H4 (cell line): ENCODE data around the gene GPRIN1. TPM values are rescaled to one million over a fixed set of nuclear protein-coding genes. Genes with fewer than 3 reads are reported as not detected.
"Not testable (repeated sequence)": the region's sequence is repeated elsewhere in the genome, so short reads cannot be mapped to it uniquely, and the experiment has no call there.

Experiments
- DNase-seq: peaks from one replicate; pipeline ENCODE4 v3.0.0-alpha.2; 2015; ENCODE audit warnings: low spot score
- total RNA-seq: library from RNA; depleted of rRNA; stranded (reverse); fragments of >200 nt; shearing (Covaris generic); gene quantifications from 2 replicates; pipeline ENCODE4 v1.2.3, GENCODE V29; 2014

Gene GPRIN1
- total RNA-seq, 1 experiment from 2014 or later = 11.7 TPM

DNA sequence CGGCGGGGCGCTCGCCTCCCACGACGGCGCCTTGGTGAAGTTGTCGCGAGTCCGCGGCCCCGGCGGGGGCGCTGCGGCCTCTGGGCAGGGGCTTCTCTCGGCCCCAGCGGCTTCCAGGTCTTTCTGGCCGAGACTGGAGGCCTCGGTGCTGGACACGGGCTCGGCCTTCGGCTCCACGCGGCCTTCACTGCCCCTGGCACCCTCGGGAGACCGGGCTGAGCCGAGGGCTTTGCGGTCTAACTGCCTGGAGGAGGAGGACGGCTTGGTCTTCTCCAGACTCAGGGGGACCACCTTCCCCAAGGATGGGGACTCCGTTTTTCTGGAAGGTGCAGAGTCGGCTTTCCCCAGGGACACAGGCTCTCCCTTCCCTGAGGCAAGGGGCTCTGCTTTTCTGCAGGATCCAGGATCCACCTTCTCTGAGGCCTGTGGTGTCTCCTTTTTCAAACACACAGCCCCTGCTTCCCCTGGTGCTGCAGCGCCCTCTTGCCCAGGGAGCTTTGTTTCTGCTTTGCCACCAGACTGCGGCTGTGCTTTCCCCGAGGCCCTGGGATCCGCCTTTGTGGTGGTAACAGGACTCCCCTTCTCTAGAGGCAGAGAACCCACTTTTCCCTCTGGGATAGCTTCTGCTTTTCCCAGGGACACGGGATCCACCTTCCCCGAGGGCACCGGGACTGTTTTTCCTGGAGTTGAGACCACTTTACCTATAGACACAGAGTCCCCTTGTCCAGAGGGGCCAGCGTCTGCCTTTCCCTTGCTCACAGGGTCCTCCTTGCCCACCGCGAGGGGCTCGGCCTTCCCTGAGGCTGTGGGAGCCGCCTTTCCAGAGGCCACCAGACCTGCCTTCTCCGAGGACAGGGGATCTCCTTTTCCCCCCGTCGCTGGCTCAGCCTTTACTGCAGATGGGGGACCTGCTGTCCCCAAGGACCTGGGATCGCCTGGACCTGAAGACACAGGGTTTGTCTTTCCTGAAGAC is 12.3 kb downstream of the GPRIN1 start:
- DNase-seq = no peak

- no peak for DNase-seq
Observed at GRCh38 chr5:176596689-176597416, 13.1 kb downstream of the GPRIN1 start.

- no peak for DNase-seq
Observed at GRCh38 chr5:176596069-176596644, 13.8 kb downstream of the GPRIN1 start.

GRCh38 chr5:176595386-176595943 is 14.5 kb downstream of the GPRIN1 start:
- DNase-seq = no peak

- DNase-seq = no peak
Observed at GRCh38 chr5:176594554-176594953, 15.4 kb downstream of the GPRIN1 start.

DNA sequence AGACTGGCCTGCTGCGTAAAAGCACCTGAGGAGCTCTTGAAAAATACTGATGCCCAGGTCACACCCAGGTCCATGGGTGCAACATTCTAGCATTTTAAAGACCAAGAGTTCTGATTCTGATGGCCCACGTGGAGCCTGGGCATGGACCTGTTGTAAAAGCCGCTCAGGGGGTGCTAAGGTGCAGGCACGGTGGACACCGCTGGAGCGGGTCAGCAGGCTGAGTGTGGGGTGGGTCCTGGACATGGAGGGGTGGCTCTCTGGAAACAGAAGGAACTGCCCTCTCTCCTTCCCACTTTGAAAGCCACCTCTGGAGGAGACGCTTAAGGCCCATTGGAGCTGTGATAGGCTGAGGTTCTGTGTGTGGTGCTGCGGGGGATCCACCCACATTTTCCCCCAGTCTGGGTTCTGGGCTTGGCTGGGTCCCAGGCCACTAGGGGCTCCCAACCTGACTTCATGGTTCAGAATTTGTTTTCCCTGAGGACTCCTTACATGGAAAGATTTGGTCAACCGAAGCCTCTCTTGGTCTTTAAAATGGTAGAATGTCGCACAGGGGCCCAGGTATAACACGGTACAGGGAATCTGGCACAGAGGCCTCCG is 16.6 kb downstream of the GPRIN1 start:
- no peak for DNase-seq

- no peak for DNase-seq
Observed at GRCh38 chr5:176592573-176592972, 17.4 kb downstream of the GPRIN1 start.

DNA sequence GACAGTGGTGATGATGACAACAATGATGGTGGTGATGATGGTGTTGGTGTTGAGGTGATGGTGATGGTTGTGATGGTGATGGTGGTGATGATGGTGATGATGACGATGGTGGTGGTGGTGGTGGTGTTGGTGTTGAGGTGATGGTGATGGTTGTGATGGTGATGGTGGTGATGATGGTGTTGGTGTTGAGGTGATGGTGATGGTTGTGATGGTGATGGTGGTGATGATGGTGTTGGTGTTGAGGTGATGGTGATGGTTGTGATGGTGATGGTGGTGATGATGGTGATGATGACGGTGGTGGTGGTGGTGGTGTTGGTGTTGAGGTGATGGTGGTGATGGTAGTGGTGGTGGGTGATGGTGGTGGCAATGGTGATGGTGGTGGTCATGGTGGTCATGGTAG is 18.3 kb downstream of the GPRIN1 start:
- not testable (repeated sequence) for DNase-seq

DNA sequence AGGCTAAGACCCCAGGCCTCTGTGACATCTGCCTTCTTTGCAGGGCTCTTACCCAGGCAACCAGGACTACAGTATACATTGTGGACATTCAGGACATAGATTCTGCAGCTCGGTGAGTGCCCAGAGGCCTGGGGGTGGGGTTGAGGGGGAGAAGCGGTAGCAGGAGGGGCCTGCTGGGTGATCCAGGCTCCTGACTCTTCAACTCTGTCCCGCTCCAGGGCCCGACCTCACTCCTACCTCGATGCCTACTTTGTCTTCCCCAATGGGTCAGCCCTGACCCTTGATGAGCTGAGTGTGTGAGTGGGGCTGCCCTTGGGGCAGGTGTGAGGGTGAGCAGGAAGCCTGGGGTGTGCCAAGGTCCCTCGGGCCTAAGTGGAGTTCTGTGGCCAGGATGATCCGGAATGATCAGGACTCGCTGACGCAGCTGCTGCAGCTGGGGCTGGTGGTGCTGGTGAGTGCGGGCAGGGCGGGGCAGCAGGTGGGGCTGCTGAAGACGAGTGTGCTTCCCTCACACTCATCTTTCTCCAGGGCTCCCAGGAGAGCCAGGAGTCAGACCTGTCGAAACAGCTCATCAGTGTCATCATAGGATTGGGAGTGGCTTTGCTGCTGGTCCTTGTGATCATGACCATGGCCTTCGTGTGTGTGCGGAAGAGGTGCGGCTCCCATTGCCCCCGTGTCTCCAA is 19.8 kb downstream of the GPRIN1 start:
- no peak for DNase-seq

DNA sequence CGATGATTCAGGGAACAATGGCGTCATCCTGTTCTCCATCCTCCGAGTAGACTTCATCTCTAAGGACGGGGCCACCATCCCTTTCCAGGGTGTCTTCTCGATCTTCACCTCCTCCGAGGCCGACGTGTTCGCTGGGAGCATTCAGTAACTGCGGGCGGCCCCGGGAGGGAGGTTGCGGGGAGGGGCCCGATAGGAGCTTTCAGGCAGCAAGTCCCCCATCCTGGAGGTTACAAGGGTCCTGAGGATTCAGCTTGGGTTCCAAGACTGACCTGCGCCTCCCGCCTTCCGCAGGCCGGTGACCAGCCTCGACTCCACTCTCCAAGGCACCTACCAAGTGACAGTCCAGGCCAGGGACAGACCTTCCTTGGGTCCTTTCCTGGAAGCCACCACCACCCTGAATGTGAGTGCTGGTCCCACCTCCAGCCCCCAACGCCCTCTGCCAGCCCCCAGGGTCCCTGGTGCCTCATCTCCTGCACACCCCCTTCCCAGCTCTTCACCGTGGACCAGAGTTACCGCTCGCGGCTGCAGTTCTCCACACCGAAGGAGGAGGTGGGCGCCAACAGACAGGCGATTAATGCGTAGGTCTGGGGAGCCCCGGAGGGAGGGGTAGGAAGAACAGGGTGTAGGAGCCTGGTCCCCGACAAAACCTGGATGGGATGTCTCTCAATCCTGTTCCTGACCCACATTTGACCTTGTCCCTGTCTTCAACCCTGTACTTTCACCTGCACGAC is 20.8 kb downstream of the GPRIN1 start:
- no peak for DNase-seq

- no peak for DNase-seq
Observed at GRCh38 chr5:176588297-176588696, 21.7 kb downstream of the GPRIN1 start.

DNA sequence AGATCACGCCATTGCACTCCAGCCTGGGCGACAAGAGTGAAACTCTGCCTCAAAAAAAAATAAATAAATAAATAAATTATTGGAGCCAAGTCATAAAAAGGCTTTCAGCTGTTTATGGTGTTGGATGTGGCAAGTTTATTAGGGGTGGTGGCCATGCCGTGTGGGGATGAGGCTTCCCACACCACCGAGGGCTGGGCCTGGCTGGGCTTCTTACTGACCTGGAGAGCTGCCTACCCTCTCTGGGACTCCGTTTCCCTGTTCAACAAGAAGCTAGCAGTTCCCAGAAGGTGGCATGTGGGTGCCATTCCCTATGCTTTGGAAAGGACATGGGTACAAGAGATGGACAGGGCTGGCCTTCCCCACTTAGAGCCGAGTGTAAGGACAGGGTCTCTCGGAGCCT is 22.6 kb downstream of the GPRIN1 start:
- DNase-seq = no peak

DNA sequence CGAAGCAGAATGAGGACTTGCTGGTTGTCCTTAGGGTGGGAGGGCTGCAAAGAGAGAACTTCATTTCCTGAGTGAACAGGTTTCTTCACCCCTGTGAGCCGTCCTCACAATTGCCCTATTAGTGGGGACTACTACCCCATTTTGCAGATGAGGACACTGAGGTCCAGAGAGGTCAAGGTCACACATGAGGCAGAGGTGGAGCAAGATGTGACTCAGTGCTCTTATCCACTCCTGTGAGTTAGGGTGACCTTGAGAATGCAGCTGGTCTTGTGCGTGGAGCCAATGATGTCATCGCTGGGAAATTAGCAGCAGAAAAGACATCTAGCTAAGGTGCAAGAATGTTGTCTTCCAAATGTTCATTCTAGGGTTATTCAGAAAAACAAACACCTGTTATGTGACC is 26.9 kb downstream of the GPRIN1 start:
- no peak for DNase-seq

DNA sequence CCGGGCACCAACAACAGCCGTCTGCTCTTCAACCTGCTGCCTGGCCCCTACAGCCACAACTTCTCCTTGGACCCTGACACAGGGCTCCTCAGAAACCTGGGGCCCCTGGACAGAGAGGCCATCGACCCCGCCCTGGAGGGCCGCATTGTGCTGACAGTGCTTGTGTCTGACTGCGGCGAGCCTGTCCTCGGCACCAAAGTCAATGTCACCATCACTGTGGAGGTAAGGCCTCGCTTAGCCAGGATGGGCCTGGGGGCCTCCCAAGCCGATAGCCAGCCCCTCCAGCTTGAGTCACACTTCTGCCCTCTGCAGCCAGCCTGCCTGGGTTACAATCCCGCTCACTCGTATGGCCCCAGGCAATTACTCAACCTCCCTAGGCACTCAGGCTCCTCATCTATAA is 28.6 kb downstream of the GPRIN1 start:
- no peak for DNase-seq

DNA sequence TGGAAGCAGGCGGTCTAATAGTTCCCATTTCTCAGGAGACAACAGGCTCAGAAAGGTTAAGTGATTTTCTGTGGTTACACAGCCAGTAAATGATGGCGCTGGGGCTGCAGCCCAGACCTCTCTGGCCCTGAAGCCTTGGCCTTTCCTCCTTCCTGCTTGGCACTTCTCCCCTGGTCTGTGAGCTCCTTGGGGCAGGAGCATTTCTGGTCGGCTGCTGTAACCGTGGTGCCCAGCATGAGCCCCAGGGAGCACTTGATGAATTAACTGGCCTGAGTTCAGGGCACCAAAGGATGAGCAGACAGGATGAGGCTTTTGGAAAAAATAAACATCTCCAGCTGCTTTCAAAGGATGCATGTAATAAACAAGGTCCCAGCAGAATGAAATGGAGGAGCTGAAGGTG is 30.6 kb downstream of the GPRIN1 start:
- DNase-seq = no peak

DNA sequence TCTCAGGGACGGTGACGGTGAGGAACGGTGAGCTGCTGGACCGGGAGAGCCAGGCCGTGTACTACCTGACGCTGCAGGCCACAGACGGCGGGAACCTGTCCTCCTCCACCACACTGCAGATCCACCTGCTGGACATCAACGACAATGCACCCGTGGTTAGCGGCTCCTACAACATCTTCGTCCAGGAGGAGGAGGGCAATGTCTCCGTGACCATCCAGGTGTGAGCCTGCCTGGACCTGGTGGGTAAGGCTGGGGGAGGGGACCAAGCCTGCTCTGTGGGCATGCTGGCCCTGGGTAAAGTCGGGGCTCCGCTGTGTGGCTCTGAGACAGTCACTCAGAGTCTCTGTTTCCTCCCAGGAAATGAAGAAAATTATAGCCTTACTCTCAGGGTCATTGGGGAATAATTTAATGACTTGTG is 31.6 kb downstream of the GPRIN1 start:
- peak; percentile 50 for DNase-seq

DNA sequence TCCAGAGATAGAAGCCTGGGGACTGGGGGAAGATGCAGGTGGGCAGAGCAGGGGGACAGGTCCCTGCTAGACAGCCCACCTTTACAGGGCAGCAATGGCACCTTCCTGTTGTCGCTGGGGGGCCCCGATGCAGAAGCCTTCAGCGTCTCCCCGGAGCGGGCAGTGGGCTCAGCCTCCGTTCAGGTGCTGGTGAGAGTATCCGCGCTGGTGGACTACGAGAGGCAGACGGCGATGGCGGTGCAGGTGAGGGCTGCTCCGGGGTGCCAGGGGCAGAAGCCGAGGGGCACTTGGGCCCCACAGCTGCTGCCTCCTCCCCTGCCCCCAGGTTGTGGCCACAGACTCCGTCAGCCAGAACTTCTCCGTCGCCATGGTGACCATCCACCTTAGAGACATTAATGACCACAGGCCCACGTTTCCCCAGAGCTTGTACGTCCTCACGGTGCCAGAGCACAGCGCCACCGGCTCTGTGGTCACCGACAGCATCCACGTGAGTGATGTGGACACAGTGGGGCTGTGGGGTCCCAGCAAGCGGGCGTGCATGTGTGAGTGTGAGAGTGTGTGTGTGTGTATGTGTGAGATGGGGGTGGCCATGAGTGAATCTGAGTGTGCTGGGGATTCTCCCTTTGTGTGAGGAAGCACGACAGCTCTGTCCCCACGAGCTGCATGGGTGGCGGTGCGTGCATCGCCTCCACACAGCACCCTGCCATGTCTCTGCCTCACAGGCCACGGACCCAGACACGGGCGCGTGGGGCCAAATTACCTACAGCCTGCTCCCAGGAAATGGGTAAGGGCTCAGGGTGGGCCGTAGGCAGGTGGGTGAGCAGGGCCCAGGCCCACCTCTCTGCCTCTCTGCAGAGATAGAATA is 32.4 kb downstream of the GPRIN1 start:
- DNase-seq = no peak

GRCh38 chr5:176575488-176576422 is 34.2 kb downstream of the GPRIN1 start:
- DNase-seq = no peak
